ENCODE data around the gene SLC2A3.
A peak's percentile ranks its signal among the peaks of the same experiment; 100 is the strongest.
"Not testable (repeated sequence)": the region's sequence is repeated elsewhere in the genome, so short reads cannot be mapped to it uniquely, and the experiment has no call there.

The SLC2A3 gene

GRCh38 chr12:7973457-7973825 lies 37.5 kb upstream of the SLC2A3 start:
- CTCF ChIA-PET = interaction anchor here (0.8 kb wide), 1 partner anchor 40 kb away, joined by 3 read pairs; no protein-coding TSS in a partner anchor
- POLR2A ChIA-PET = no interaction called here
- no peak for DNase-seq (ENCODE audit: extremely low spot score)
- TF ChIP-seq BHLHE40 (IDR thresholded peaks at IDR 0.05; ENCODE audit: borderline replicate concordance) (no peak), FOXA1 (IDR thresholded peaks at IDR 0.05) (no peak), CTBP1 (IDR thresholded peaks at IDR 0.05; ENCODE audit: borderline replicate concordance) (no peak), HDGF (IDR thresholded peaks at IDR 0.05; ENCODE audit: borderline replicate concordance) (no peak), TARDBP (IDR thresholded peaks at IDR 0.05) (no peak), FOXM1 (IDR thresholded peaks at IDR 0.05; ENCODE audit: borderline replicate concordance) (no peak), SP1 (IDR thresholded peaks at IDR 0.05) (no peak), ELF4 (IDR thresholded peaks at IDR 0.05) (no peak), PKNOX1 (IDR thresholded peaks at IDR 0.05) (no peak), LEF1 (IDR thresholded peaks at IDR 0.05; ENCODE audit: borderline replicate concordance) (no peak), L3MBTL2 (conservative IDR thresholded peaks at IDR 0.05) (no peak), NFRKB (IDR thresholded peaks at IDR 0.05) (no peak), ARNT (IDR thresholded peaks at IDR 0.05) (no peak)

- no peak for DNase-seq (ENCODE audit: extremely low spot score)
- ChIA-PET POLR2A (no interaction called here), CTCF (interaction anchor here (0.8 kb wide), 1 partner anchor 40 kb away, joined by 3 read pairs; no protein-coding TSS in a partner anchor)
- TF ChIP-seq ELF4 (IDR thresholded peaks at IDR 0.05) (no peak), FOXA1 (IDR thresholded peaks at IDR 0.05) (no peak), CTBP1 (IDR thresholded peaks at IDR 0.05; ENCODE audit: borderline replicate concordance) (no peak), BHLHE40 (IDR thresholded peaks at IDR 0.05; ENCODE audit: borderline replicate concordance) (no peak), L3MBTL2 (conservative IDR thresholded peaks at IDR 0.05) (no peak), NFRKB (IDR thresholded peaks at IDR 0.05) (no peak), PKNOX1 (IDR thresholded peaks at IDR 0.05) (no peak), TARDBP (IDR thresholded peaks at IDR 0.05) (no peak), FOXM1 (IDR thresholded peaks at IDR 0.05; ENCODE audit: borderline replicate concordance) (no peak), ARNT (IDR thresholded peaks at IDR 0.05) (no peak), SUZ12 (IDR thresholded peaks at IDR 0.05) (no peak), FOXK2 (IDR thresholded peaks at IDR 0.05) (no peak), HDGF (IDR thresholded peaks at IDR 0.05; ENCODE audit: borderline replicate concordance) (no peak), ZNF384 (IDR thresholded peaks at IDR 0.05) (no peak), LEF1 (IDR thresholded peaks at IDR 0.05; ENCODE audit: borderline replicate concordance) (no peak), SP1 (IDR thresholded peaks at IDR 0.05) (no peak)
These were observed 36.9 kb upstream of the SLC2A3 start for GRCh38 chr12:7972734-7973456.

- CTCF ChIA-PET; DNase-seq (ENCODE audit: extremely low spot score): not testable (repeated sequence)
- POLR2A ChIA-PET = interaction anchor here (3.4 kb wide), 1 partner anchor 12 kb away, joined by 19 read pairs; no protein-coding TSS in a partner anchor
These were observed 36.3 kb upstream of the SLC2A3 start for GRCh38 chr12:7972269-7972668.

GRCh38 chr12:7971765-7972164 lies 35.8 kb upstream of the SLC2A3 start:
- ChIA-PET POLR2A (interaction anchor here (0.6 to 3.4 kb wide), 5 partner anchors 11 to 107 kb away, joined by 3 to 19 read pairs (median 3); no protein-coding TSS in a partner anchor), CTCF (interaction anchor here (2.0 kb wide), 1 partner anchor 38 kb away, joined by 8 read pairs; no protein-coding TSS in a partner anchor)

GRCh38 chr12:7970475-7971252 lies 34.7 kb upstream of the SLC2A3 start:
- TF ChIP-seq CTBP1 (IDR thresholded peaks at IDR 0.05; ENCODE audit: borderline replicate concordance) (0 out of 2 replicates have a peak, but pooled peaks have one; percentile 39), BHLHE40 (IDR thresholded peaks at IDR 0.05; ENCODE audit: borderline replicate concordance) (no peak), L3MBTL2 (conservative IDR thresholded peaks at IDR 0.05) (peak; percentile 91), PKNOX1 (IDR thresholded peaks at IDR 0.05) (peak; percentile 90), ARNT (IDR thresholded peaks at IDR 0.05) (peak; percentile 95), TARDBP (IDR thresholded peaks at IDR 0.05) (no peak), ELF4 (IDR thresholded peaks at IDR 0.05) (no peak), SP1 (IDR thresholded peaks at IDR 0.05) (no peak)
- POLR2A ChIA-PET = interaction anchor here (0.7 to 3.4 kb wide), 10 partner anchors 10 to 108 kb away, joined by 3 to 19 read pairs (median 4); partner anchors contain the start of gene SLC2A3
- CTCF ChIA-PET = interaction anchor here (0.7 to 2.0 kb wide), 3 partner anchors 23 to 67 kb away, joined by 3 to 10 read pairs (median 8); no protein-coding TSS in a partner anchor
- peak; percentile 88 for DNase-seq (ENCODE audit: extremely low spot score)

More at GRCh38 chr12:7971765-7972164, 35.8 kb upstream of the SLC2A3 start:
- DNase-seq (ENCODE audit: extremely low spot score) = not testable (repeated sequence)

GRCh38 chr12:7966563-7966962 lies 30.6 kb upstream of the SLC2A3 start:
- ChIA-PET CTCF (interaction anchor here (0.6 to 0.7 kb wide), 2 partner anchors 19 to 33 kb away, joined by 3 read pairs; no protein-coding TSS in a partner anchor), POLR2A (no interaction called here)
- no peak for DNase-seq (ENCODE audit: extremely low spot score)
- no peak for TF ChIP-seq CTBP1 (IDR thresholded peaks at IDR 0.05; ENCODE audit: borderline replicate concordance)
- TF ChIP-seq ZNF384 (IDR thresholded peaks at IDR 0.05) = no peak
- no peak for TF ChIP-seq FOXA1 (IDR thresholded peaks at IDR 0.05)
- TF ChIP-seq SP1 (IDR thresholded peaks at IDR 0.05) = no peak
- TF ChIP-seq HDGF (IDR thresholded peaks at IDR 0.05; ENCODE audit: borderline replicate concordance) = no peak
- TF ChIP-seq ELF4 (IDR thresholded peaks at IDR 0.05) = no peak
- TF ChIP-seq NFRKB (IDR thresholded peaks at IDR 0.05) = no peak
- TF ChIP-seq BHLHE40 (IDR thresholded peaks at IDR 0.05; ENCODE audit: borderline replicate concordance) = no peak

GRCh38 chr12:7964669-7965068 lies 28.7 kb upstream of the SLC2A3 start:
- DNase-seq (ENCODE audit: extremely low spot score); POLR2A ChIA-PET: not testable (repeated sequence)
- CTCF ChIA-PET = interaction anchor here (0.6 to 2.0 kb wide), 2 partner anchors 12 to 31 kb away, joined by 3 to 5 read pairs; no protein-coding TSS in a partner anchor
